Naive thymus-derived CD8-positive, alpha-beta T cell (primary cell): ENCODE results near the gene PRKAA2. TPM values are rescaled to one million over a fixed set of nuclear protein-coding genes. Genes with fewer than 3 reads are reported as not detected.
"Not testable (repeated sequence)": the region's sequence is repeated elsewhere in the genome, so short reads cannot be mapped to it uniquely, and the experiment has no call there.

Experiments
- ATAC-seq, 2 donors: fragments of 150-1000 bp; cut with Tn5 transposase in 1 of 2; sonication (Bioruptor Pico), chemical (Tn5 transposase) in 1 of 2; 1 replicate in 1 of 2; 2 replicates in 1 of 2; pipeline ENCODE4 v1.10.0; 2021; ENCODE audit warnings: mild to moderate bottlenecking in 2 of 2, moderate library complexity in 2 of 2
- POLR2A ChIA-PET: fragments of 350-600 bp; sonication (Branson Sonifier 250); formaldehyde crosslinking; loops from one replicate; lab custom pipeline; 2021; ENCODE audit warnings: antibody characterized with exemption; lab: Charles Lee
- DNase-seq, 10 donors: peaks; one replicate each; pipeline versions ENCODE4 v3.0.0 to v3.0.0-alpha.2; 2020 to 2022
- H3K27ac Mint-ChIP-seq, 10 donors: one replicate each; pipeline ENCODE4 v1.8.0; 2020 to 2022; ENCODE audit warnings: mild to moderate bottlenecking in 10 of 10, mixed read lengths in 10 of 10, moderate library complexity in 4 of 10, inconsistent platforms in 1 of 10
- H3K27me3 Mint-ChIP-seq, 5 donors: one replicate each; pipeline ENCODE4 v1.8.0; 2021 to 2022; ENCODE audit warnings: mixed read lengths in 5 of 5
- H3K36me3 Mint-ChIP-seq, 3 donors: one replicate each; pipeline ENCODE4 v1.8.0; 2020 to 2022; ENCODE audit warnings: mixed read lengths in 3 of 3, mild to moderate bottlenecking in 2 of 3, inconsistent platforms in 1 of 3
- H3K4me1 Mint-ChIP-seq, 4 donors: one replicate each; pipeline ENCODE4 v1.8.0; 2021 to 2022; ENCODE audit warnings: mixed read lengths in 4 of 4
- H3K4me3 Mint-ChIP-seq, 10 donors: one replicate each; pipeline ENCODE4 v1.8.0; 2020 to 2022; ENCODE audit warnings: mild to moderate bottlenecking in 10 of 10, mixed read lengths in 10 of 10, moderate library complexity in 6 of 10, inconsistent platforms in 1 of 10
- H3K9me3 Mint-ChIP-seq, 9 donors: one replicate each; pipeline ENCODE4 v1.8.0; 2020 to 2022; ENCODE audit warnings: mixed read lengths in 9 of 9, mild to moderate bottlenecking in 3 of 9, inconsistent platforms in 1 of 9, moderate library complexity in 1 of 9
- polyA plus RNA-seq, 3 donors: library from polyadenylated mRNA; unstranded; fragments of 300-500 nt; fragmentation: Illumina TruSeq; gene quantifications; one replicate each; pipeline ENCODE4 v1.2.3, GENCODE V29; 2021
- total RNA-seq, 8 experiments: library from RNA in 2 of 8; stranded (reverse) in 2 of 8; gene quantifications; one replicate each; pipeline ENCODE4 v1.2.3 and lab custom pipeline; 2021 to 2026

PRKAA2 gene
- total RNA-seq (not detected), polyA plus RNA-seq (not detected), total RNA-seq (lab: John Stamatoyannopoulos, UW) (0 to 0.09 (median 0) reads per million in 6 experiments)

GRCh38 chr1:56644919-56645676 is at the start of gene PRKAA2:
Gene PRKAA2 (plus strand): TSS chr1:56645314. CDS start chr1:56645388, 74 bp downstream.
- peaks cover 25 to 69% (median 42%) of the 10 kb centered on the region in 5 donors for H3K27me3 Mint-ChIP-seq
- peak within 1 kb of the TSS; percentile 48 to 72 (median 63) for H3K4me3 Mint-ChIP-seq
- peaks cover 4 to 13% (median 12%) of the 10 kb centered on the region in 4 donors for H3K4me1 Mint-ChIP-seq
- DNase-seq: no peak
- ATAC-seq: no peak
- POLR2A ChIA-PET: no interaction called here
- peak within 1 kb of the TSS in 1 of 10 donors; percentile 44 for H3K27ac Mint-ChIP-seq
- H3K9me3 Mint-ChIP-seq: peaks cover 0 to 3% (median 0%) of the 10 kb centered on the region in 9 donors
- peaks cover 0 to 11% (median 2%) of the 10 kb centered on the region in 3 donors for H3K36me3 Mint-ChIP-seq

GRCh38 chr1:56595397-56596191 is 49.5 kb upstream of the PRKAA2 start:
- H3K27ac Mint-ChIP-seq, H3K27me3 Mint-ChIP-seq, ATAC-seq, DNase-seq, H3K4me1 Mint-ChIP-seq, H3K4me3 Mint-ChIP-seq, POLR2A ChIA-PET, H3K36me3 Mint-ChIP-seq: not testable (repeated sequence)
- H3K9me3 Mint-ChIP-seq: peaks cover 0 to 15% (median 4%) of the 10 kb centered on the region in 9 donors

GRCh38 chr1:56610097-56610496 is 35.0 kb upstream of the PRKAA2 start:
- H3K36me3 Mint-ChIP-seq, POLR2A ChIA-PET, H3K4me3 Mint-ChIP-seq, H3K27ac Mint-ChIP-seq, DNase-seq, H3K4me1 Mint-ChIP-seq, ATAC-seq: not testable (repeated sequence)
- Mint-ChIP-seq H3K9me3 (peaks cover 2 to 38% (median 12%) of the 10 kb centered on the region in 9 donors), H3K27me3 (peaks cover 0 to 22% (median 8%) of the 10 kb centered on the region in 5 donors)

GRCh38 chr1:56610770-56611169 is 34.3 kb upstream of the PRKAA2 start:
- H3K4me1 Mint-ChIP-seq, H3K36me3 Mint-ChIP-seq, ATAC-seq, POLR2A ChIA-PET, H3K4me3 Mint-ChIP-seq, H3K27ac Mint-ChIP-seq, DNase-seq: not testable (repeated sequence)
- Mint-ChIP-seq H3K27me3 (peaks cover 0 to 20% (median 7%) of the 10 kb centered on the region in 5 donors), H3K9me3 (peaks cover 1 to 38% (median 9%) of the 10 kb centered on the region in 9 donors)

GRCh38 chr1:56617141-56617540 is 28.0 kb upstream of the PRKAA2 start:
- Mint-ChIP-seq H3K4me1 (no peaks in the 10 kb centered on the region), H3K27me3 (peaks cover 2 to 21% (median 11%) of the 10 kb centered on the region in 5 donors), H3K36me3 (no peaks in the 10 kb centered on the region), H3K27ac (no peak overlapping the region), H3K9me3 (peaks cover 0 to 29% (median 8%) of the 10 kb centered on the region in 9 donors), H3K4me3 (no peak overlapping the region)
- POLR2A ChIA-PET: no interaction called here
- ATAC-seq (no peak), DNase-seq (no peak)

- peaks cover 0 to 6% (median 0%) of the 10 kb centered on the region in 9 donors for H3K9me3 Mint-ChIP-seq
- POLR2A ChIA-PET: no interaction called here
- H3K4me3 Mint-ChIP-seq: no peak overlapping the region
- peaks cover 0 to 19% (median 4%) of the 10 kb centered on the region in 5 donors for H3K27me3 Mint-ChIP-seq
- H3K27ac Mint-ChIP-seq: no peak overlapping the region
- H3K36me3 Mint-ChIP-seq: no peaks in the 10 kb centered on the region
- no peak for ATAC-seq
- DNase-seq: no peak
- H3K4me1 Mint-ChIP-seq: no peaks in the 10 kb centered on the region
These were observed 19.2 kb upstream of the PRKAA2 start for GRCh38 chr1:56625819-56626440.

GRCh38 chr1:56626546-56626945 is 18.6 kb upstream of the PRKAA2 start:
- Mint-ChIP-seq H3K27ac (no peak overlapping the region), H3K36me3 (no peaks in the 10 kb centered on the region), H3K4me3 (no peak overlapping the region), H3K4me1 (no peaks in the 10 kb centered on the region), H3K9me3 (peaks cover 0 to 6% (median 0%) of the 10 kb centered on the region in 9 donors), H3K27me3 (peaks cover 0 to 19% (median 4%) of the 10 kb centered on the region in 5 donors)
- DNase-seq (no peak), ATAC-seq (no peak)
- POLR2A ChIA-PET: no interaction called here

- Mint-ChIP-seq H3K36me3 (no peaks in the 10 kb centered on the region), H3K4me3 (no peak overlapping the region), H3K27ac (no peak overlapping the region), H3K27me3 (peaks cover 0 to 16% (median 4%) of the 10 kb centered on the region in 5 donors), H3K9me3 (peaks cover 0 to 6% (median 0%) of the 10 kb centered on the region in 9 donors), H3K4me1 (no peaks in the 10 kb centered on the region)
- DNase-seq (no peak), ATAC-seq (no peak)
- POLR2A ChIA-PET: no interaction called here
These were observed 18.0 kb upstream of the PRKAA2 start for GRCh38 chr1:56627019-56627635.

GRCh38 chr1:56627636-56628039 is 17.5 kb upstream of the PRKAA2 start:
- Mint-ChIP-seq H3K27me3 (peaks cover 0 to 16% (median 6%) of the 10 kb centered on the region in 5 donors), H3K9me3 (peaks cover 0 to 6% (median 0%) of the 10 kb centered on the region in 9 donors), H3K36me3 (no peaks in the 10 kb centered on the region), H3K4me1 (no peaks in the 10 kb centered on the region), H3K27ac (no peak overlapping the region), H3K4me3 (no peak overlapping the region)
- no peak for DNase-seq
- POLR2A ChIA-PET: no interaction called here
- no peak for ATAC-seq

GRCh38 chr1:56630786-56631185 is 14.3 kb upstream of the PRKAA2 start:
- no peak for DNase-seq
- H3K36me3 Mint-ChIP-seq: no peaks in the 10 kb centered on the region
- H3K27ac Mint-ChIP-seq: no peak overlapping the region
- H3K4me3 Mint-ChIP-seq: no peak overlapping the region
- POLR2A ChIA-PET: no interaction called here
- peaks cover 0 to 3% (median 0%) of the 10 kb centered on the region in 9 donors for H3K9me3 Mint-ChIP-seq
- ATAC-seq: no peak
- peaks cover 0 to 9% (median 4%) of the 10 kb centered on the region in 5 donors for H3K27me3 Mint-ChIP-seq
- no peaks in the 10 kb centered on the region for H3K4me1 Mint-ChIP-seq

GRCh38 chr1:56631901-56632300 is 13.2 kb upstream of the PRKAA2 start:
- DNase-seq (no peak), ATAC-seq (no peak)
- no peaks in the 10 kb centered on the region for H3K36me3 Mint-ChIP-seq
- peaks cover 0 to 9% (median 4%) of the 10 kb centered on the region in 5 donors for H3K27me3 Mint-ChIP-seq
- H3K27ac Mint-ChIP-seq: no peak overlapping the region
- POLR2A ChIA-PET: no interaction called here
- no peak overlapping the region for H3K4me3 Mint-ChIP-seq
- H3K9me3 Mint-ChIP-seq: peaks cover 0 to 3% (median 0%) of the 10 kb centered on the region in 9 donors
- no peaks in the 10 kb centered on the region for H3K4me1 Mint-ChIP-seq

GRCh38 chr1:56634981-56635380 is 10.1 kb upstream of the PRKAA2 start:
- Mint-ChIP-seq H3K9me3 (peaks cover 0 to 3% (median 0%) of the 10 kb centered on the region in 9 donors), H3K27ac (no peak overlapping the region), H3K4me1 (no peaks in the 10 kb centered on the region), H3K36me3 (no peaks in the 10 kb centered on the region), H3K27me3 (peaks cover 0 to 9% (median 7%) of the 10 kb centered on the region in 5 donors), H3K4me3 (no peak overlapping the region)
- POLR2A ChIA-PET: no interaction called here
- ATAC-seq: no peak
- DNase-seq: no peak
